HL-60 (cell line): ENCODE data around the gene ST6GALNAC3.

Source experiments
- DNase-seq, 2 experiments: peaks; one replicate each; pipeline ENCODE4 v3.0.0-alpha.2; 2010 to 2020; ENCODE audit warnings: low read depth in 1 of 2, low spot score in 1 of 2
- H3K27ac ChIP-seq: fragments of 250-450 bp; sonication (Bioruptor Pico); replicated peaks from 2 replicates; pipeline ENCODE4 v1.5.1; 2020; ENCODE audit warnings: mild to moderate bottlenecking, moderate library complexity
- H3K27me3 ChIP-seq: fragments of 250-450 bp; sonication (Bioruptor Pico); 2 replicates; pipeline ENCODE4 v1.5.1; 2021; ENCODE audit warnings: mild to moderate bottlenecking, moderate library complexity; ENCODE audit not compliant: insufficient read depth, poor library complexity, severe bottlenecking
- H3K4me3 ChIP-seq: replicated peaks from 2 replicates; pipeline ENCODE4 v1.5.1; 2011; ENCODE audit warnings: mild to moderate bottlenecking, control low read depth, low read length; ENCODE audit not compliant: insufficient read depth
- GABPA ChIP-seq: IDR thresholded peaks from 2 replicates; pipeline ENCODE4 v1.6.1; 2012; ENCODE audit warnings: low read depth
- POLR2AphosphoS5 ChIP-seq: IDR thresholded peaks from 2 replicates; pipeline ENCODE4 v1.6.1; 2012; ENCODE audit warnings: low read depth
- SPI1 ChIP-seq: IDR thresholded peaks from 2 replicates; pipeline ENCODE4 v1.6.1; 2012; ENCODE audit warnings: low read depth, mild to moderate bottlenecking, borderline replicate concordance
- TF ChIP-seq, protein P1 (sequence below): IDR thresholded peaks from 2 replicates; pipeline ENCODE4 v1.6.1; 2012; ENCODE audit warnings: low read depth; ENCODE audit not compliant: insufficient replicate concordance
- TF ChIP-seq, protein P2 (sequence below): IDR thresholded peaks from one replicate; pipeline ENCODE4 v1.5.1; 2011; ENCODE audit warnings: low read length, control low read depth, inconsistent platforms; ENCODE audit not compliant: insufficient read depth

The ST6GALNAC3 gene

DNA sequence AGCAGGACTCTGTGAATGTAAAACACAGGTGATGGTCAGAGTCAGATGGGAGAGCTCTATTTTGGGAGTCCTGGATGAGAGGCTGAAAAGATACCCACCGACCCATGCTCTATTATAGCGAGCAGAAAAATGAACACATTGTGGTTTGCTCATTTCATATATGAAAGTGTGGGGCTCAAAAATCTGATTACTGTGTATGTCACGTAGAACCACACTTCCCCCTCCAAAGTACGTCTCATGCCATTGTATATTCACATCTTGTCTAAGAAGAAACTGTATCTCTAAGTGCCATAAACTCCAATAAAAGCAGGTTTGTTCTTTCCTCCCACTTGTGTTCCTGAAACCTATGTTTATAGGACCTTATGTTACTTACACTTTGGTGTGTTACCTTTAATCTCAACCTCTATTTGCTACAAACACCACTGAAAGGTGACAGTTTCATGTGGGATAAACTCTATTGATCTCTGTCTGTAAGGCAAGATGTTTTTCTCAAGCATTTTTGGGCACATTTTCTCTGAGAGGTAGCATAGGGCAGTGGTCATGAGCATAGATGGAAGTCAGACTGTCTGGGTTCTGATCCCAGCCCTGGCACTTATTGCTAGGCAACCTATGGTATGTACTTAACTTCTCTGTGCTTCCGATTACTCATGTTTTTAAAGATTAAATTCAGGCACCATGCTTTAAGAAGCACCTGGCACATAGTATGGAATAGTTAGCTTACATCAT is 214.4 kb downstream of the ST6GALNAC3 start:
- no peak for DNase-seq
- no peak for TF ChIP-seq POLR2AphosphoS5
- no peak for TF ChIP-seq SPI1
- TF ChIP-seq GABPA: no peak
- TF ChIP-seq, protein P1, sequence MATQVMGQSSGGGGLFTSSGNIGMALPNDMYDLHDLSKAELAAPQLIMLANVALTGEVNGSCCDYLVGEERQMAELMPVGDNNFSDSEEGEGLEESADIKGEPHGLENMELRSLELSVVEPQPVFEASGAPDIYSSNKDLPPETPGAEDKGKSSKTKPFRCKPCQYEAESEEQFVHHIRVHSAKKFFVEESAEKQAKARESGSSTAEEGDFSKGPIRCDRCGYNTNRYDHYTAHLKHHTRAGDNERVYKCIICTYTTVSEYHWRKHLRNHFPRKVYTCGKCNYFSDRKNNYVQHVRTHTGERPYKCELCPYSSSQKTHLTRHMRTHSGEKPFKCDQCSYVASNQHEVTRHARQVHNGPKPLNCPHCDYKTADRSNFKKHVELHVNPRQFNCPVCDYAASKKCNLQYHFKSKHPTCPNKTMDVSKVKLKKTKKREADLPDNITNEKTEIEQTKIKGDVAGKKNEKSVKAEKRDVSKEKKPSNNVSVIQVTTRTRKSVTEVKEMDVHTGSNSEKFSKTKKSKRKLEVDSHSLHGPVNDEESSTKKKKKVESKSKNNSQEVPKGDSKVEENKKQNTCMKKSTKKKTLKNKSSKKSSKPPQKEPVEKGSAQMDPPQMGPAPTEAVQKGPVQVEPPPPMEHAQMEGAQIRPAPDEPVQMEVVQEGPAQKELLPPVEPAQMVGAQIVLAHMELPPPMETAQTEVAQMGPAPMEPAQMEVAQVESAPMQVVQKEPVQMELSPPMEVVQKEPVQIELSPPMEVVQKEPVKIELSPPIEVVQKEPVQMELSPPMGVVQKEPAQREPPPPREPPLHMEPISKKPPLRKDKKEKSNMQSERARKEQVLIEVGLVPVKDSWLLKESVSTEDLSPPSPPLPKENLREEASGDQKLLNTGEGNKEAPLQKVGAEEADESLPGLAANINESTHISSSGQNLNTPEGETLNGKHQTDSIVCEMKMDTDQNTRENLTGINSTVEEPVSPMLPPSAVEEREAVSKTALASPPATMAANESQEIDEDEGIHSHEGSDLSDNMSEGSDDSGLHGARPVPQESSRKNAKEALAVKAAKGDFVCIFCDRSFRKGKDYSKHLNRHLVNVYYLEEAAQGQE: no peak
- TF ChIP-seq, protein P2, sequence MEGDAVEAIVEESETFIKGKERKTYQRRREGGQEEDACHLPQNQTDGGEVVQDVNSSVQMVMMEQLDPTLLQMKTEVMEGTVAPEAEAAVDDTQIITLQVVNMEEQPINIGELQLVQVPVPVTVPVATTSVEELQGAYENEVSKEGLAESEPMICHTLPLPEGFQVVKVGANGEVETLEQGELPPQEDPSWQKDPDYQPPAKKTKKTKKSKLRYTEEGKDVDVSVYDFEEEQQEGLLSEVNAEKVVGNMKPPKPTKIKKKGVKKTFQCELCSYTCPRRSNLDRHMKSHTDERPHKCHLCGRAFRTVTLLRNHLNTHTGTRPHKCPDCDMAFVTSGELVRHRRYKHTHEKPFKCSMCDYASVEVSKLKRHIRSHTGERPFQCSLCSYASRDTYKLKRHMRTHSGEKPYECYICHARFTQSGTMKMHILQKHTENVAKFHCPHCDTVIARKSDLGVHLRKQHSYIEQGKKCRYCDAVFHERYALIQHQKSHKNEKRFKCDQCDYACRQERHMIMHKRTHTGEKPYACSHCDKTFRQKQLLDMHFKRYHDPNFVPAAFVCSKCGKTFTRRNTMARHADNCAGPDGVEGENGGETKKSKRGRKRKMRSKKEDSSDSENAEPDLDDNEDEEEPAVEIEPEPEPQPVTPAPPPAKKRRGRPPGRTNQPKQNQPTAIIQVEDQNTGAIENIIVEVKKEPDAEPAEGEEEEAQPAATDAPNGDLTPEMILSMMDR: no peak
- H3K4me3 ChIP-seq: no peak overlapping the region
- no peaks in the 10 kb centered on the region for H3K27me3 ChIP-seq
- no peak overlapping the region for H3K27ac ChIP-seq

DNA sequence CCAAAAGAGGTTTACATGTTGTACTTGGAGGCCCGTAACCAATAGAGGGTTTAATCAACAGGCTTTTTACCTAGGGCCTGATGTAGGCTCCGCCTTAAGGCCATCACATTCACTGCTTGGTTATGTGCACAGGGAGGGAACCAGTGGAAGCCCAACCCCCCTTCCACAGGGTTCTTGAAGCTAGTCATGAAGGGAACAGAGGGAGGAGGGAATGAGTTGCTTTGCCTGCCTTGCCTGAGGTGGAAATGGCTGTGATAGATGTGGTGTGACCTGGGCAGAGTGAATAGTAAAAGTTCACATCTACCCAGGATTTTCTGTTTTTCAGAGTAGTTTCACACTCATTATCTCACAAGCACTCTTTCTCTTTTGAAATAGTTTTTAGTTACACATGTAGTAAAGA is 215.1 kb downstream of the ST6GALNAC3 start:
- DNase-seq: no peak
- Histone ChIP-seq H3K27me3 (no peaks in the 10 kb centered on the region), H3K27ac (no peak overlapping the region), H3K4me3 (no peak overlapping the region)
- TF ChIP-seq, protein P2: no peak
- TF ChIP-seq SPI1 (no peak), GABPA (no peak), POLR2AphosphoS5 (no peak)
- TF ChIP-seq, protein P1: no peak

DNA sequence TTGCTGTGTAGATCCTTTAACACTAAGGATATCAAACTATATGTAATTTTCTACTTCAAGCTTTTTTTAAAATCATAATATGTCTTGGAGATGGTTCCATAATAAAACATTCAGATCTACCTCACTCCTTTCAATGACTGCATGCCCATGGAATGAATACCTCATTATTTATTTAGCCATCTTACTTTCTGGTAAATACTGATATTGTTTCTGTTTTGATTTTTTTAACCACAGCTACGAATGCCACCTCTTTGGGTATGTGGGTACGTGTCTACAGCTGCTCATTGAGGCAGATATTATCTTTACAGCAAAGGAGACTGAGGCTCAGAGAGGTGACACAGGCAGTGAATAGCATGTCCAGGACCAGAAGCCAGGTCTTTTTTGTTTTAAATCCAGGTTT is 215.7 kb downstream of the ST6GALNAC3 start:
- TF ChIP-seq, protein P1: no peak
- TF ChIP-seq POLR2AphosphoS5: no peak
- TF ChIP-seq, protein P2: no peak
- no peak for TF ChIP-seq GABPA
- TF ChIP-seq SPI1: no peak
- Histone ChIP-seq H3K27ac (no peak overlapping the region), H3K27me3 (no peaks in the 10 kb centered on the region), H3K4me3 (no peak overlapping the region)
- DNase-seq: no peak
